HG03025 (cell line): Measurements from ENCODE around the gene ITGAV.

ENCODE experiments used
- ATAC-seq: cut with Tn5 transposase; IDR thresholded peaks from one replicate; pipeline ENCODE4 v1.9.1; 2021; ENCODE audit warnings: mild to moderate bottlenecking, moderate library complexity; ENCODE audit not compliant: unreplicated experiment, low FRiP score

The ITGAV gene

DNA sequence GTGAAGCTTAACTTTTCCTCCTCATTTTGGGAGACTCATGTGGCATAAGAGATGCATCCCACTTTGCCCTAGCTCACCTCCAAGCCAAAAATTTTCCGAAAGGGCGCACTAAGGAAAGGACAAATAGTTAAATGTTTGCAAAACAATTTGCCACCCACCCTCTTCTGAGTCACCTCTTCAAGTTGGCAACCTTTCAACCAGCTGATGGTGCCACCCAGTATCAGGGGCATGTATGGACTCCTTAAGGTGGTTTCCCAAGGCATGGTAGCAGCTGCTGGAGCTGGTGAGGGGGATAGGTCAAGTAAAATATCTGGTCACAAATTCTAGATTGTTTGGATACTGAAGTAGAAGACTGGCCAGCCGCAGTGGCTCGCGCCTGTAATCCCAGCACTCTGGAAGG lies 17.2 kb upstream of the ITGAV start:
- ATAC-seq, result no peak

DNA sequence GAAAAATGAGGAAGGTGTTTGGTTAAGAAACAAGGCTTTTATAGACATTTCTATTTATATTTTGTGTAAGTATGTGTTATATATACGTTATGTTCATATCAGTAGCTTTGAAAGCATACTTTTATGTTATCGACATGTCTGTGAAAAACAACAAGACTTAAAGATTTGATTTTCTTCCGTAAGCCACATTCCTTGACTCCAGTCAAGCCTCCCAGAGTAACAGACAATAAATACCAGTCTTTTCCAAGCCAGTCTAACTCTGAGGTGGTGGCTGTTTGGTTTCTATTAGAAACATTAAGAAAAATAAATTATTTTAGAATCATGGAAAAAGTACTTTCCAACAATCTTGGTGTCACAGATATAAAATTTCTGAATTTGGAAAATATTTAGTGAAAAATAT lies 16.3 kb upstream of the ITGAV start:
- no peak for ATAC-seq

GRCh38 chr2:186575302-186575701 lies 14.6 kb upstream of the ITGAV start:
- ATAC-seq, result no peak

- no peak for ATAC-seq
Observed at GRCh38 chr2:186575856-186576255, 14.0 kb upstream of the ITGAV start.

DNA sequence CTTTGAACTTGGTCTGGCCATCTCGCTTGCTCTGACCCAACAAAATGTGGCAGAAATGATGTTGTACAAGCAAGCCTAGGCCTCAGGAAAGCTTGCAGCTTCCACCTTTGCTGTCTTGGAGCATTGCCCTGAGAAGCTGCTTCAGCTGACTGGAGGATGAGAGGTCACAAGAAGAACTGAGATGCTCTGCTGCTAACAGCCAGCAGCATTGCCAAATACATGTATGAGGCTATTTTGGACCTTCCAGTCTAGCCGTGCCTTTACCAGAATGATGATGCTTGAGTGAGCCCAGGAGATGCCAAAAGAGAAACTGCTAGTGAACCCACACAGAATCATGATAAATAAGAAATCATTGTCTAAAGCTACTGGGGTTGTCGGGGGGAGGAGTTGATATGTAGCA lies 13.2 kb upstream of the ITGAV start:
- no peak for ATAC-seq

- ATAC-seq, result no peak
Observed at GRCh38 chr2:186582698-186583097, 7.2 kb upstream of the ITGAV start.

DNA sequence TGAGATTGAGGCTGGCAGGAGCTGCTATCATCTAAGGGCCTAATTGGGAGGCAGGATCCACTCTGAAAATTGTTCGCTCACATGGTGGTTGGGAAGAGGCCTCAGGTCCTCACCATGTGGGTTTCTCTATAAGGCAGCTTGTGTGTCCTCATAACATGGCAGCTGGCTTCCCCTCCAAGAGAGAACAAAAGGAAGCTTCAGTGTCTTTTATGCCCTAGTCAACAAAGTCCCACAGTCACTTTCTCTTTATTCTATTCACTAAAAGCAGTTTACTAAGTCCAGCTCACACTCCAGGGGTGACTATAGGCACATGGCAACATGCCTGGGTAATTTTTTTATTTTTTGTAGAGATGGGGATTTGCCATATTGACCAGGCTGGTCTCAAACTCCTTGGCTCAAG lies 5.8 kb upstream of the ITGAV start:
- ATAC-seq, result no peak

- ATAC-seq, result no peak
Observed at GRCh38 chr2:186588421-186588820, 1.4 kb upstream of the ITGAV start.

GRCh38 chr2:186588940-186589611 lies 780 bp upstream of the ITGAV start:
- peak; percentile 0 for ATAC-seq

GRCh38 chr2:186590350-186590758 lies 498 bp downstream of the ITGAV start:
- no peak for ATAC-seq

DNA sequence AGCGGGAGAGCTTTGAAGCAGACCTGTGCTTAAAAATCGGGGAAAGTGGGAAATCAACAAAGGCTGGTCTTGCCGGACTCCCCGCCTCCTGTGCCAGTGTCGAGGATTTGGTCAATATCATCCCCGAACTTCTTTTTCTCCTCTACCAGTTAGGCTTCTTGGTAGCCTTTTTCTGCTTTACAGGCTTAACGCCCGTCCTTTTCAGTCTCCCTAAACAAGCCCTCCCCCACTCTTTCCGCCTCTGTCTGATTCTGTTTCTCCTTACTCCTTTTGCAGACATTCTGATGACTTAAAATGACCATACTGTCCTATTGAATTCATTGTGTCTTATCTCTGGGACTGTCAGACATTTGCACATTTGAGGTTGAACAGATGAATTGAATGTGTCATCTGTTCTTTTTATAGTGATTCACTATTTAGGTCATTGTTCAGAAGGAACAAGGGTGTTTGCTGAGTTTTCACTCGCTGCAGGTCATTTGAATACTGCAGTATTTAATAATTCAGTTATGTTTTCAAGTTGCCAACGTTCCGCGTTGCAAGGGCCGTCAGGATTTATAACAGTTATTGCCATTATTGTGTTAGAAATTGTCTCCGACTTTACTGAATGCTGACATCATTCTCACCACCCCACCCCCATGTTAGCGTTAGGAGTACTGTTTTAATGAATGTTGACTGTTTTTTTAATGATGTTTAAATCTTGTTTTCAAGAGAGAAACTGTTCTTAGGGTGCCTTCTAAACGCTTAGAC lies 1.1 kb downstream of the ITGAV start:
- ATAC-seq, result no peak

DNA sequence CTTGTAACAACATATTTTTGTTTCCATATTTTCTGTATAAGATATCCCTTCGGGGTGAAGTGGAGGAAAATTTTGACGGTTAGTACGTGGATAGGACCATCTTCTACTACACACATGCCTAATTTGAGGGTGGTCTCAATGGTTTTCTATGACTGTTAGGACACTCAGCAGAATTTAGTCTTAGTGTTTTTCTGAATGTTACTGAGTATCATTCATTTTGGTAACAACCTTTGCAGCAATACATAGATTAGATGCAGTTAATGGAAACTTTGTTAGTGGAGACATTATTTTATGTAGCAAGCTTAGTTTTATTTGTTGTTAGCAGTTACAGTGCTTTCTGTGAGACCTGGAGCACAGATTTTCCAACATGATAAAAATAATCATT lies 1.6 kb downstream of the ITGAV start:
- no peak for ATAC-seq

DNA sequence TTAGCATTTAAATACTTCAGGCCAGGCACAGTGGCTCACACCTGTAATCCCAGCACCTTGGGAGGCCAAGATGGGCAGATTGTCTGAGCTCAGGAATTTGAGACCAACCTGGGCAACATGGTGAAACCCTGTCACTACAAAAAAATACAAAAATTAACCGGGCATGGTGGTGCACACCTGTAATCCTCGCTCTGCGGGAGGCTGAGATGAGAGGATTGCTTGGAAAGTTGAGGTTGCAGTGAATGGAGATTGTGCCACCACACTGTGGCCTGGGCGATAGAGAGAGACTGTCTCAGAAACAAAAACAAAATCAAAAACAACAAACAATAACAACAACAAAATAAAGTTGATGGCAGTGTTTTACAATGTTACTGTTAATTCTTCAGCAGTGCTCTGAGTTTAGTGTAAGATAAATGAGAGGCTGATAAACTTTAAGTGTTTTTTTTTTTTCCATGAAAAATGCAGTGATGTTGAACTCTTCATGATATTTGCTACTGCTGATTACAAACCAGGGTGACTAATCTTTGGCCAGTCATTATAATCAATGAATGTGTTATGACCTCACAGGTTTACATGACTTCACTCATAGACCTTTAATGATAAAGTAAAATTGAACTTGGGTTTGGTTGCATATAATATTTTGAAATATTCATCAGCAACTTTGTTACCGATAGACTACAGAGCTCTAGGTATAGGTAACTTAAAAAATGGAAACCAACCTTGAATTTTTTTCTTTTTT lies 2.5 kb downstream of the ITGAV start:
- no peak for ATAC-seq

- ATAC-seq, result no peak
Observed at GRCh38 chr2:186593523-186593922, 3.7 kb downstream of the ITGAV start.

DNA sequence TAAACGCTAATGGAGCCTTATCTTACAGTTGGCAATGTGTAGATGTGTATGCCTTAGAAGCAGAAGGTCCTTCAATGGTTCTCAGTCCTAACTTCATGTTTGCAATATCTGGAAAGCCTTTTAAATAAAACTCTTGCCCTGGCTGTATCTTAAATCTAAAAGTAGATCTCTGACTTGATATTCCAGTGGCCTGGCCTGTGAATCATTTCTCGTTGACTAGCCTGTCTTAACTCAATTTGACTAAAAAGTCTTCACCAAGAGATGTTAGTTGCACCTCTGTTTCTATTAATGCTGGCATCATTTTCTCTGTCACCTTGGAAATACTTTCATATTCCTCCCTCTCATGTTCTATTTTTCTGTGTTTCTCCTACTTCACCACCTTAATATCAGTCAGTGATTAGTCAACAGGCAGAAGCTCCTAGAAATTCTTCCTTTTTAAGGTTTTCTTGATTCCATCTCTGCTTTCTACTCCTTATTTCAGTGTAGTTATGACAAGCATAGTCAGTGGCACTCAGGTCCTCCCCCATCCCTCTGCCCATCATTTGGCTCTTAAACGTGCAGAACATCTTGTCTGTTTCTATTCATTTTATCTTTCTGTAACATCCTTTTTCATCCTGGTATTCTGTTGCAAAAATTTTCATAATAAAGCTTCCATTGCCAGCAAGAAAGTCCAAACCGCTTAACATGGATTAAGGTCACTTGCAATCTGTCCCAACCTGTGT lies 4.3 kb downstream of the ITGAV start:
- no peak for ATAC-seq

DNA sequence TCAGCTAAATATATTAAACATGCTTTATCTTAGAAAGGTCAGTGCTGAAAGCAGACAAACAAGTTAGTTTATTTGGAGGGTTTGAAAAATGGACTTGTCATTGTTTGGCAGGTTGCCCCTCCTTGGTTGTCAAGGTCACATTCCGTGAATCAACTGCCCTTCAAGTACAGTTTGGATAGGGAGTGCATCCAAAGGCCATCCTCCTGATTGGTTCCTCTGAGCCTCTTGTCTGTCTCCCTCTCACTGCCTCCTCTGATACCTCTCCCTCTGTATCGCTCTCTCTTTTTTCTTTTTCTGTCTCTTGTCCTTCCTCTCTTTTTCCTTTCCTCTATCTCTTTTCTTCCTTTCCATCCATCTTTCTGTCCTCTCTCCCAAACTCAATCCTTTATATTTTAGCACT lies 5.4 kb downstream of the ITGAV start:
- no peak for ATAC-seq

- no peak for ATAC-seq
Observed at GRCh38 chr2:186599186-186599778, 9.4 kb downstream of the ITGAV start.

GRCh38 chr2:186603286-186603685 lies 13.4 kb downstream of the ITGAV start:
- ATAC-seq, result no peak

- ATAC-seq, result no peak
Observed at GRCh38 chr2:186605041-186605440, 15.2 kb downstream of the ITGAV start.

GRCh38 chr2:186607660-186608324 lies 17.9 kb downstream of the ITGAV start:
- no peak for ATAC-seq
